ENCODE measurements around the gene SLC2A11. TPM values are rescaled to one million over a fixed set of nuclear protein-coding genes. Genes with fewer than 3 reads are reported as not detected.

SLC2A11 gene
- total RNA-seq, 1 donor from 2014 or later: 52.4 TPM

GRCh38 chr22:23824476-23825245 lies 33.0 kb upstream of the SLC2A11 start:
- Mint-ChIP-seq H3K4me1 (ENCODE audit: low read depth, unreplicated experiment) (peaks cover 16% of the 10 kb centered on the region), H3K27me3 (ENCODE audit: unreplicated experiment) (peaks cover 8% of the 10 kb centered on the region), H3K4me3 (ENCODE audit: unreplicated experiment) (no peak overlapping the region), H3K9me3 (ENCODE audit: unreplicated experiment) (peaks cover 1% of the 10 kb centered on the region), H3K27ac (ENCODE audit: unreplicated experiment) (no peak overlapping the region), H3K36me3 (ENCODE audit: unreplicated experiment) (no peaks in the 10 kb centered on the region)
- TF ChIP-seq, protein P1, sequence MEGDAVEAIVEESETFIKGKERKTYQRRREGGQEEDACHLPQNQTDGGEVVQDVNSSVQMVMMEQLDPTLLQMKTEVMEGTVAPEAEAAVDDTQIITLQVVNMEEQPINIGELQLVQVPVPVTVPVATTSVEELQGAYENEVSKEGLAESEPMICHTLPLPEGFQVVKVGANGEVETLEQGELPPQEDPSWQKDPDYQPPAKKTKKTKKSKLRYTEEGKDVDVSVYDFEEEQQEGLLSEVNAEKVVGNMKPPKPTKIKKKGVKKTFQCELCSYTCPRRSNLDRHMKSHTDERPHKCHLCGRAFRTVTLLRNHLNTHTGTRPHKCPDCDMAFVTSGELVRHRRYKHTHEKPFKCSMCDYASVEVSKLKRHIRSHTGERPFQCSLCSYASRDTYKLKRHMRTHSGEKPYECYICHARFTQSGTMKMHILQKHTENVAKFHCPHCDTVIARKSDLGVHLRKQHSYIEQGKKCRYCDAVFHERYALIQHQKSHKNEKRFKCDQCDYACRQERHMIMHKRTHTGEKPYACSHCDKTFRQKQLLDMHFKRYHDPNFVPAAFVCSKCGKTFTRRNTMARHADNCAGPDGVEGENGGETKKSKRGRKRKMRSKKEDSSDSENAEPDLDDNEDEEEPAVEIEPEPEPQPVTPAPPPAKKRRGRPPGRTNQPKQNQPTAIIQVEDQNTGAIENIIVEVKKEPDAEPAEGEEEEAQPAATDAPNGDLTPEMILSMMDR (IDR thresholded peaks at IDR 0.05; ENCODE audit: partially characterized antibody, unreplicated experiment): no peak
- no peak for DNase-seq

DNA sequence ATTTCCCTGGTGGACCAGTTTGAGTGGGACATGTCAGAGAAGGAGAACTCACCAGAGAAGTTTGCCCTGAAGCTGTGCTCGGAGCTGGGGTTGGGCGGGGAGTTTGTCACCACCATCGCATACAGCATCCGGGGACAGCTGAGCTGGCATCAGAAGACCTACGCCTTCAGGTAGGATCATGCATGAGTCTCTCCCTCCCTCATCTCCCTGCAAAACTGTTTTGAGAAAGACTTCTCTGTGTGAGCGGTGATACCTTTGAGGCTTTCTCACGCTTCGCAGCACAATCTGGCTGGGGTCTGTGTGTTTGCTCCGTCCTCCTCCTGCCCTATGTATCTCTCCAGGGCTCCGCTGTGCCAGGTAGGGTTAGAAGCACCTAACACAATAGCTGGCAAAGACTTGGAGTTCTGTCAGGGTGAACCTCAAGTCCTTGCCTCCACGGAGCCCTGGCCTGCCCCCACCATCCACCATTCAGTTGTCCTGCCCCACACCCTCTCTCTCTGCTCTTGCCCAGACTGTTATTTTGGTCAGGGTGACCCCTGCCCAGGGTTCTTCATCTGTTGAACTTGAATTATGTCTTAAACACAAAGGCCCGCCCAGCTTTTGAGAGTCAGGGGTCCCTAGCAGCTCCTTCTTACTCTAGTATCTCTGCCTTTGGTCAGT lies 32.3 kb upstream of the SLC2A11 start:
- DNase-seq: no peak
- H3K4me1 Mint-ChIP-seq (ENCODE audit: low read depth, unreplicated experiment): peaks cover 16% of the 10 kb centered on the region
- no peaks in the 10 kb centered on the region for H3K36me3 Mint-ChIP-seq (ENCODE audit: unreplicated experiment)
- H3K27me3 Mint-ChIP-seq (ENCODE audit: unreplicated experiment): peaks cover 8% of the 10 kb centered on the region
- TF ChIP-seq, protein P1 (IDR thresholded peaks at IDR 0.05; ENCODE audit: partially characterized antibody, unreplicated experiment): no peak
- H3K9me3 Mint-ChIP-seq (ENCODE audit: unreplicated experiment): peaks cover 1% of the 10 kb centered on the region
- H3K27ac Mint-ChIP-seq (ENCODE audit: unreplicated experiment): peak overlapping the region; percentile 25
- no peak overlapping the region for H3K4me3 Mint-ChIP-seq (ENCODE audit: unreplicated experiment)

- H3K9me3 Mint-ChIP-seq (ENCODE audit: unreplicated experiment): peaks cover 1% of the 10 kb centered on the region
- H3K27me3 Mint-ChIP-seq (ENCODE audit: unreplicated experiment): peaks cover 8% of the 10 kb centered on the region
- peak overlapping the region; percentile 29 for H3K27ac Mint-ChIP-seq (ENCODE audit: unreplicated experiment)
- TF ChIP-seq, protein P1 (IDR thresholded peaks at IDR 0.05; ENCODE audit: partially characterized antibody, unreplicated experiment): no peak
- H3K4me3 Mint-ChIP-seq (ENCODE audit: unreplicated experiment): no peak overlapping the region
- DNase-seq: no peak
- H3K36me3 Mint-ChIP-seq (ENCODE audit: unreplicated experiment): no peaks in the 10 kb centered on the region
- peaks cover 13% of the 10 kb centered on the region for H3K4me1 Mint-ChIP-seq (ENCODE audit: low read depth, unreplicated experiment)
Observed at GRCh38 chr22:23826510-23827350, 30.9 kb upstream of the SLC2A11 start.

- no peak overlapping the region for H3K4me3 Mint-ChIP-seq (ENCODE audit: unreplicated experiment)
- DNase-seq: no peak
- H3K9me3 Mint-ChIP-seq (ENCODE audit: unreplicated experiment): peaks cover 1% of the 10 kb centered on the region
- no peak overlapping the region for H3K27ac Mint-ChIP-seq (ENCODE audit: unreplicated experiment)
- peaks cover 7% of the 10 kb centered on the region for H3K27me3 Mint-ChIP-seq (ENCODE audit: unreplicated experiment)
- H3K4me1 Mint-ChIP-seq (ENCODE audit: low read depth, unreplicated experiment): peaks cover 15% of the 10 kb centered on the region
- H3K36me3 Mint-ChIP-seq (ENCODE audit: unreplicated experiment): no peaks in the 10 kb centered on the region
- TF ChIP-seq, protein P1 (IDR thresholded peaks at IDR 0.05; ENCODE audit: partially characterized antibody, unreplicated experiment): no peak
Observed at GRCh38 chr22:23827351-23827995, 30.2 kb upstream of the SLC2A11 start.

Measured in glutamatergic neuron (in vitro differentiated cells).